Kidney epithelial cell (primary cell): ENCODE data around the gene ENO3. TPM values are rescaled to one million over a fixed set of nuclear protein-coding genes. Genes with fewer than 3 reads are reported as not detected.

ENCODE experiments used
- DNase-seq: peaks from one replicate; pipeline ENCODE4 v3.0.0-alpha.2; 2010; ENCODE audit warnings: low read depth
- H3K27me3 ChIP-seq: 2 replicates; pipeline ENCODE4 v1.6.0; 2011; ENCODE audit warnings: low read length; ENCODE audit not compliant: control insufficient read depth, insufficient read depth
- H3K36me3 ChIP-seq: 2 replicates; pipeline ENCODE4 v1.5.1; 2011; ENCODE audit warnings: low read length; ENCODE audit not compliant: control insufficient read depth, insufficient read depth
- H3K4me3 ChIP-seq: 2 replicates; pipeline ENCODE4 v1.5.1; 2011; ENCODE audit warnings: low read depth, mild to moderate bottlenecking, control low read depth, low read length
- total RNA-seq: library from RNA; depleted of rRNA; stranded (reverse); fragments of >200 nt; gene quantifications from 2 replicates; pipeline ENCODE4 v1.2.3, GENCODE V29; 2015
- TF ChIP-seq, protein P1 (sequence below): IDR thresholded peaks from 2 replicates; pipeline ENCODE4 v1.5.1; 2011; ENCODE audit warnings: mild to moderate bottlenecking, moderate library complexity, low read length, control low read depth, inconsistent platforms; ENCODE audit not compliant: insufficient read depth, poor library complexity, severe bottlenecking

ENO3 gene
- total RNA-seq, 1 donor from 2014 or later, result 3.5 TPM

DNA sequence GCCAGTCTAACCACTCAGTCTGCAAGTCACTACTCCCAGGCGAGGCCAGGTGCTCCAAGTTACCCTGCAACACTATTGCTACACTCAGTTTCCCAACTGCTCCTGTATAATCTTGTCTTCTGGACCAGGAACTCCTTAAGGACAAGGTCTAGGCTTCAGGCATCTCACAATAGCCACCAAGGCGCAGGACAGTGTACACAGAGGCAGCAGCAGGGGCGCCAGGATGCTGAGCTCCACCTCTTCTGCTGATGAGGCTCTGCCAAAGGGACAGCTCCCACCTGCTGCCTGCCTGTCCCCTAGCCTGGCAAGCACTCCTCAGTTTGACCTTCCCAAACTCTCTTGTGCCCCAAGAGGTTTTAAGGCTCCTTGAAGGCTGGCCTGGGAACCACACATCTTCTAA is 14.5 kb upstream of the ENO3 start:
- no peaks in the 10 kb centered on the region for H3K36me3 ChIP-seq
- no peak for DNase-seq
- TF ChIP-seq, protein P1, sequence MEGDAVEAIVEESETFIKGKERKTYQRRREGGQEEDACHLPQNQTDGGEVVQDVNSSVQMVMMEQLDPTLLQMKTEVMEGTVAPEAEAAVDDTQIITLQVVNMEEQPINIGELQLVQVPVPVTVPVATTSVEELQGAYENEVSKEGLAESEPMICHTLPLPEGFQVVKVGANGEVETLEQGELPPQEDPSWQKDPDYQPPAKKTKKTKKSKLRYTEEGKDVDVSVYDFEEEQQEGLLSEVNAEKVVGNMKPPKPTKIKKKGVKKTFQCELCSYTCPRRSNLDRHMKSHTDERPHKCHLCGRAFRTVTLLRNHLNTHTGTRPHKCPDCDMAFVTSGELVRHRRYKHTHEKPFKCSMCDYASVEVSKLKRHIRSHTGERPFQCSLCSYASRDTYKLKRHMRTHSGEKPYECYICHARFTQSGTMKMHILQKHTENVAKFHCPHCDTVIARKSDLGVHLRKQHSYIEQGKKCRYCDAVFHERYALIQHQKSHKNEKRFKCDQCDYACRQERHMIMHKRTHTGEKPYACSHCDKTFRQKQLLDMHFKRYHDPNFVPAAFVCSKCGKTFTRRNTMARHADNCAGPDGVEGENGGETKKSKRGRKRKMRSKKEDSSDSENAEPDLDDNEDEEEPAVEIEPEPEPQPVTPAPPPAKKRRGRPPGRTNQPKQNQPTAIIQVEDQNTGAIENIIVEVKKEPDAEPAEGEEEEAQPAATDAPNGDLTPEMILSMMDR, result no peak

DNA sequence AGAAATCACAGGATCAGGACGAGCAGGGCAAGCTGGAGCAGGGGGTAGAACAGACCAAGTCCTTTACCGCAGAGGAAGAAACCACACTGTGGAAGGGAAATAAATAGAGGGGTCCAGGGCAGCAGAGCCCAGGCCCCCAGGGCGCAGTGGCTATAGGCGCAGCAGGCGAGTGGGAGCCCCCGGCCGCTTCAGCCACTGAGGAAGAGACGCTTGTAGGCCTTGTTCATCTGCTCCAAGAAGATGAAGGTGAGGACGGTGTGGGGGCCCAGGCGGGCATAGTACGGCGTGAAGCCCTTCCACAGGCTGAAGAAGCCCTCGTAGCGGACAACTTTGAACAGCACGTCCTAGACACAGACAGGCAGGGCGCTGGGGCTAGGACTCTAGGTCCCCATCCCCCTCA is 13.4 kb upstream of the ENO3 start:
- no peaks in the 10 kb centered on the region for H3K27me3 ChIP-seq
- H3K4me3 ChIP-seq, result no peak overlapping the region
- no peaks in the 10 kb centered on the region for H3K36me3 ChIP-seq
- no peak for DNase-seq
- TF ChIP-seq, protein P1, result no peak

More for the DNA sequence above, 14.5 kb upstream of the ENO3 start:
- Histone ChIP-seq H3K27me3 (no peaks in the 10 kb centered on the region), H3K4me3 (no peak overlapping the region)

DNA sequence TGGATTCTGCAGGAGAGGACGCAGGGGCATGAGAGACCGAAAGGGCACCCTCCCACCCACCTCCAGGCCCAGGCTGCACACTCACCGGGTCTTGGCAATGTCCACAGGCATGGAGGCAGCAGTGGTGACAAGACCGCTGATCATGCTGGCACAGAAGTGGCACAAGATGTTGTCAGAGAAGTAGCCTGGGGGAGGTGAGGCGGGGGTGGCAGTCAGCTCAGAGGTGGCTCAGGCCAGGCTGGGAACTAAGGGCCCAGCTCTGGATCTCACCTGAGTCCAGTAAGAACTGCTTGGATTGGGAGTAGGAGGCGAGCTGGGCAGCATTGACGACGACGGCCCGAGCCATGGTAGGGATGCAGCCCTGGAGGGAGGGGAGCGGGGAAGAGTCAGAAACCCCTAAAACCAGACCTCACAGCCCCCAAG is 12.8 kb upstream of the ENO3 start:
- H3K36me3 ChIP-seq, result no peaks in the 10 kb centered on the region
- no peak overlapping the region for H3K4me3 ChIP-seq

DNA sequence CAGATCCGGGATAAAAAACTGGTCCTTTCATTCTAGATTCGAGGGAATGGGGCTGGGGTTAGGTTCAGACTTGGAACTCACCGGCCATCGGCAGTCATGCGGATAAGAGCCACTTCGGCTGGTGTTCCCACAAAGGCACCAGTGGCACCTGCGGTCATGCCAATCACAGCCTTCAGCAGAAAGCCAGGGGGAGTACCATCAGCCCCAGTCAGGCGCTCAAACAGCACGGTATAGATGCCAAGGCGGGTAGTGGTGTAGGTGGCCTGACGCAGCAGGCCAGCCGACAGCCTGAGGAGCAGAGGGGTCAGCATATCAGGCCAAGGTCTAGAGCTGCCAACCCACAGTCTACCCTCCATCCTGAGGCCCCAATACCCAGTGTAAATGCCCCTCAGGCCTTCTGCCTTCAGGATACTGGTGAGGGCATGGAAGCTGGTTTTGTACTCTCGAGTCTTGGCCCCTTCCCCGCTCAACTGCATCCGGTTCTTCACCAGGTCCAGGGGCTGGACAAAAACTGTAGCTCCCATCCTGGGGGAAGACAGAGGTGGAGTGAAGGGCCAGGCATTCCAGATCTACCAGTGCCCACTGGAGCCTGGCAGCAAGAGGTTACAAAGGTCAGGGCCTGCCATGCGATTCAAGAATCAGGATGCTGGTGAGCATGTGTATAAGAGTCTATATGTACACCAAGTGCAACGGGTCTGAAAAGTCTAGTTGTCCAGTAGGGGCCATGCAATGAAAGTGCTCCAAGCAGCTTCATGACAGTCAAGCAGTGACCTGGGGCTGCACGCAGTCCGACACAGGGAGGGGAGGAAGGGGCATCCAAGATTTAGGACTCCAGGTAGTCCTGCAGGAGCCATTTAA is 12.0 kb upstream of the ENO3 start:
- peak overlapping the region; percentile 92 for H3K4me3 ChIP-seq
- DNase-seq, result no peak
- H3K36me3 ChIP-seq, result no peaks in the 10 kb centered on the region
- H3K27me3 ChIP-seq, result no peaks in the 10 kb centered on the region
- TF ChIP-seq, protein P1, result no peak

More for the DNA sequence above, 12.8 kb upstream of the ENO3 start:
- no peak for DNase-seq
- H3K27me3 ChIP-seq, result no peaks in the 10 kb centered on the region
- TF ChIP-seq, protein P1, result no peak

DNA sequence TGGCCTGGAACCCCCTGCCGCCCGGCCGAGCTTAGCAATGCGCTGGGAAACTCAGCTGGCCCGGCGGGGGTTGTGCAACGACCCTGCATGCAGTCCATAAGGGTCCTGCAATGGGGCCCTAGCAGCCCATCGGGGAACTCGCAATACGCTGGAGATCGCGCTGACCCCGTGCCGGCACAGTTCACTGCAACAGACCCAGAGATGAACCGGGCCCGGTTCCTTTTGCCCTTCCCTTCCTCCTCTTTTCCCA is 11.4 kb upstream of the ENO3 start:
- Histone ChIP-seq H3K27me3 (no peaks in the 10 kb centered on the region), H3K4me3 (peak overlapping the region; percentile 92), H3K36me3 (peaks cover under 1% of the 10 kb centered on the region)
- DNase-seq, result no peak
- TF ChIP-seq, protein P1, result no peak

DNA sequence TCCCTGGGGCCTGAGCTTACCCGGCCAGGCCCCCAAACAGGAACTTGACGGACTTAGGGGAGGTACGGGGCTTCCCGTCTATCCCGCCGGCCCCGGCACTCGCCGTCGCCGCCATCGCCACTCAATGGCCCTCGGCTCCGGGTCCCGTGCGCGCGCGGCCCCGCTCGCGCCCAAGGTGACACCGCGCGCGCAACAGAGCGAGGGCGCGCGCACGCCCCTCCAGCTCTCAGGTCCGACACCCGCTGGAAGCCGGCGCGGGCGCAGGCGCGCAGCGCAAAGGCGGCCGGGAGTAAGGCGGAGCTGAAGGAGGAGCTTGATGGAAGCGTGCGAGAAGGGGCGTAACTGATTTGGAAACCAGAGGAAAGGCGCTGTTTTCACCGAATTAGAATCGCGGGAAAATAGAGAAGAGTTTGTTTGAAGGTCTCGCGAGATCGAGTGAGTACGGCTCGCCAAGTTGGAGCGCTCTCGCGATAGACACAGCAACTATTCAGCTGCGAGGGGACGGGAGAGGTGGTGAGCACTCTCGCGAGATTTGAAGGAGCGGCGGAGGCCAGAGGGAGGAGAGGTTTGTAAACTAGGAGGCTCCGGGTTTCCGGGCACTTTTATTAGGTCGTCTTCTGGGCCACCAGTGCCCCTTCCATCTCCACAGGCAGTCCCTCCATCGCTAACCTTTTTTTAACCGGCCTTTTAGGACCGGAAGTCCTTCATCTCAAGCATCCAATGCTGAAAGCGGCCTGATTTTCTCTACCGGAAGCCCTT is 10.9 kb upstream of the ENO3 start, which contains the start of the genes RNF167 and SLC25A11:
TSS of gene RNF167 (plus strand) at position 473 of the 759 bp plus-strand sequence. CDS start 642 bp downstream, outside the sequence.
TSS of gene SLC25A11 (minus strand) at position 251 of the 759 bp plus-strand sequence. CDS start at position 115, 136 bp downstream.
- peaks cover 1% of the 10 kb centered on the region for H3K36me3 ChIP-seq
- peak; percentile 95 for DNase-seq
- peak within 1 kb of the TSS; percentile 92 for H3K4me3 ChIP-seq
- TF ChIP-seq, protein P1, result no peak
- no peaks in the 10 kb centered on the region for H3K27me3 ChIP-seq
